LoVo (cell line): ENCODE measurements around the gene CREB3L4.
A peak's percentile ranks its signal among the peaks of the same experiment; 100 is the strongest.

Experiments used
- DNase-seq: peaks from one replicate; pipeline ENCODE4 v3.0.0-alpha.2; 2016; ENCODE audit warnings: low spot score

Gene CREB3L4

GRCh38 chr1:153967107-153967999, at the start of gene CREB3L4:
Gene CREB3L4, plus strand, starts transcription at chr1:153967902. Its CDS starts 624 bp downstream, at chr1:153968526.
- peak; percentile 95 for DNase-seq

- no peak for DNase-seq
Observed at GRCh38 chr1:153919876-153920852, 47.5 kb upstream of the CREB3L4 start.

GRCh38 chr1:153921080-153921802, 46.5 kb upstream of the CREB3L4 start:
- no peak for DNase-seq

- DNase-seq: no peak
Observed at GRCh38 chr1:153921803-153922075, 46.0 kb upstream of the CREB3L4 start.

GRCh38 chr1:153922076-153922971, 45.4 kb upstream of the CREB3L4 start:
- DNase-seq: peak; percentile 2

- peak; percentile 99 for DNase-seq
Observed at GRCh38 chr1:153922972-153923925, 44.5 kb upstream of the CREB3L4 start, which contains the start of gene GATAD2B. Gene GATAD2B, minus strand, starts transcription at chr1:153922972. Its CDS starts 94,625 bp downstream, at chr1:153828347.

GRCh38 chr1:153926405-153926804, 41.3 kb upstream of the CREB3L4 start:
- DNase-seq: no peak

- DNase-seq: no peak
Observed at GRCh38 chr1:153928245-153928644, 39.5 kb upstream of the CREB3L4 start.

GRCh38 chr1:153928791-153929341, 38.8 kb upstream of the CREB3L4 start:
- no peak for DNase-seq

GRCh38 chr1:153929426-153929825, 38.3 kb upstream of the CREB3L4 start:
- no peak for DNase-seq

GRCh38 chr1:153929981-153930948, 37.4 kb upstream of the CREB3L4 start:
- DNase-seq: no peak

GRCh38 chr1:153932156-153933131, 35.3 kb upstream of the CREB3L4 start:
- DNase-seq: no peak

- DNase-seq: no peak
Observed at GRCh38 chr1:153933430-153933829, 34.3 kb upstream of the CREB3L4 start.

GRCh38 chr1:153933955-153934354, 33.7 kb upstream of the CREB3L4 start:
- no peak for DNase-seq

GRCh38 chr1:153934746-153935145, 33.0 kb upstream of the CREB3L4 start:
- DNase-seq: no peak

- DNase-seq: no peak
Observed at GRCh38 chr1:153936011-153936802, 31.5 kb upstream of the CREB3L4 start.
